Measurements from ENCODE around the gene SLC8A3.

Gene SLC8A3

DNA sequence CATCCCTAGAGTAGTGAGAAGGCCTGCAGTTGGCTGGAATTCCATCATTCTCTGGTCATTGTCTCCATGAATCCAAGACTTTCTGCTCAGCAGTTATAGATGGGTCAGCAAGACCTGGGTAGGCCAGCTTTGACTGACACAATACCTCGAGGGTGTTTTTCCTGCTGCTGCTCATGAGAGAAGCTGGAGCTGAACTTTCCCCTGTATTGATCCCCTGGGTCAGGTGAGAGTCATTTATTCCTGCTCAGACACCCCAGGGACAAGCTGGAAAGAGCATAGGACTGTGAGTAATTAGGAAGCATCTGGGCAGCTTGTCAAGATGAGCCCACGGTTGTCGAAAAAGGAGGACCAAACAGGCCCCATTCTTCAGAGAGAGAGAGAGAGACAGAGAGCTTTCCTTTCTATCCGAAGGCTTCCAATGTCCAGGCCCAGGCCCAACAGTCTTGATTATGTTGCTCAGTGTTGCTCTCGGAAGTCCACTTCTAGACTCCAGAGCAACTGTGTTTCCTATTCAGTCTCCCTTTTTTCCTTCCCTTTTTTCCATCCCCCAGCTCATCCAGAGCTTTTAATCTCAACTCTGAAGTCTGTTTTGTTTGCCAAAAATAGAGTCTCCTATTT lies 131.1 kb downstream of the SLC8A3 start:
- no peak for DNase-seq

DNA sequence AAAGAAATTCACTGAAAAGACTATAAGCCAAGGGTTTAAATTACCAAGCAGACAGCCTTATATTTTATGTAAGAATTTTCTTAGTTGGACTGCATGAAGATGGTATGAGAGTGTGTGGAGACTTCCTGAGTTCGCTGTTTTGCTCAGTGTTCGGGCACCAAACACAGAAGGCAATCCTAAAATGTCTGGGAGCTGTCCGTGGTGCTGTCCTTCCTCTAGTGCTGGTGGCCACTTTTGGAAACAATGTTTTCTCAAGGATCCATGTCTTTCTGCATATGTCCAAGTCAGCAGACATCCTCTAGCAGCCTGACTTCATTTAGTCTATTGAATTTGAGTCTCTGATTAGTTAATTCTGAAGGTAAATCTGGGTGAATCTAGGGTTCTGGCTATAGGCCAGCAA lies 135.8 kb downstream of the SLC8A3 start:
- no peak for DNase-seq

DNA sequence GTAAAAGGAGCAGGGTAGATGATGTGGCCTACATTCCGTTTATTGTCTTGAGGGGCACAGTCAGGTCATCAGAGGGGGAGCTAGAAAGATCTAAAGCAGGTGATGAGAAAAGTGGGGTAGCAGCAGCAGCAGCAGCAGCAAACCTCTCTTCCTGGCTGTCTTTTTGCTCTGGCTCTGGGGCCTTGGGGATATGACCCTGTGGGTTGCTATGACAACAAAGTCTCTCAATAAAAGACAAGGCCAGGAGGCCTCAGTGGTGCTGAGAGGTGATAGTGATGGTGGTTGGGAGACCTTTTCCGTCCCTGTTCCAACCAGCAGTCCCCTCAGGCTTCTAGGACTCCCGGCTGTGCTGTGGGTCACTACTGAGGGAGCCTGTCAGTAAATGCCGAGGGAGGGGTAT lies 138.6 kb downstream of the SLC8A3 start:
- DNase-seq, result no peak

DNA sequence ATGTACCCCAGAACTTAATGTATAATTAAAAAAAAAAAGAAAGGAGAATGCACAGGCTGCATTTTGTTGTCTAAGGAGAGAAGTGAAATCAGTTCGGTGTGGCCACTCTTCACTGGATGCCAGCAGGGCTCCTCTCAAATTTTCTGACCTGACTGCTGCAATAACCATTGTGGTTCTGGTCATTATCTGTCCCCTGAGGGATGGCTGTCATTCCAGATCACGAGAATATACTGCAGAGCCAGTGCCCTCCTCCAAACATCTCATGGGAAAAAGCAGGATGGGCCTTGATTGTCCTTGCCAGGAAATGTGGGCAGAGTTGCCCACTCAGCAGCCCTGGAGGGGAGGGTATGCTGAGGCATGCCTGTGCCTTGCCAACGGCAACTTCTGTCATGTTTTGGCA lies 139.1 kb downstream of the SLC8A3 start:
- no peak for DNase-seq

DNA sequence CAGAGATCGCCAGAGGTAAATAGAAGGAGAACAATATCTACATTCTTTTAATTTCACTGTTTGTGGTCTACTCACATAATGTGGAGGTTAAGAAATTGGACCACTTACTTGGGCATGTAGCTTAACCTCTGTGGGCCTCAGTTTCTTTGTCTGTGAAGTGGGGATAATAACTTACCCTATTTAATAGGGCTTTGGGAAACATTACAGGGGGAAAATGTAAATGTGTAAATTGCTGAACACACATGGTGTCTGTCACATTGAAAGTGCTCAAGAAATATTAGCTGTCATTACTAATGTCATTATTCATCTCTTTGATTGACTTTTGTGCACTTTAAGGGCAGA lies 140.5 kb downstream of the SLC8A3 start:
- no peak for DNase-seq

DNA sequence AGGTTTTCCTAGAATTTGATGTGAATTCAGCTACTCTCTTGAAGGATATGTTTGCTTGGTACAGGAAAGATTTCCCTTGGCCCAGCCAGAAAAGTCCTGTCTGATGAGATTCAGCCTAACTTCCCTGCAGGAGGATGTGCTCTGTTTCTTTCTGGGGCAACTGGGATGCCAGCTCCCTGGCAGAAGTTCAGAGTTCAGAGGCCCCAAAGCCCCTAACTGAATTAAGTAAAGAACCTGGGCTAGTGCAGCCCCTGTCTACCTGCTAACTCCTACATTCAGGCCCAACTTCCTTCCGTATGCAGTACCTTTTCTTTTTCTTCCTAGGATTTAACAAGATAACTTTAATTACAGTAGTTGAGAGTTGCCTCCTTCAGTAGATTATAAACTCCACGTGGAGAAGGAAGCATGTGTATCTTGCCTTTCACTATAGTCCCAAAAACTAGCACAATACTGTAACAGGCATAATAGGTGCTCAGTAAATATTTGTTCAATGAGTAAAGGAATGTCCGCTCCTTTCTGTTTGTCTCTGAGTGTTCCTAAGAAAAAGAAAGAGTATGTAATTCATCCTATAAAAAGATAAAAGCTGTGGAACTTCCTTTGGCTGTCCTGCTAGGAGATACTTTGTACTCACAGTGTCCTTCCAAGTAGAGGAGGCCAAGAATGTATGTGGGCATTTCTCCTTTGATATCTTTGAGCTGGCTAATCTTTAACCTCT lies 141.0 kb downstream of the SLC8A3 start:
- DNase-seq, result no peak

DNA sequence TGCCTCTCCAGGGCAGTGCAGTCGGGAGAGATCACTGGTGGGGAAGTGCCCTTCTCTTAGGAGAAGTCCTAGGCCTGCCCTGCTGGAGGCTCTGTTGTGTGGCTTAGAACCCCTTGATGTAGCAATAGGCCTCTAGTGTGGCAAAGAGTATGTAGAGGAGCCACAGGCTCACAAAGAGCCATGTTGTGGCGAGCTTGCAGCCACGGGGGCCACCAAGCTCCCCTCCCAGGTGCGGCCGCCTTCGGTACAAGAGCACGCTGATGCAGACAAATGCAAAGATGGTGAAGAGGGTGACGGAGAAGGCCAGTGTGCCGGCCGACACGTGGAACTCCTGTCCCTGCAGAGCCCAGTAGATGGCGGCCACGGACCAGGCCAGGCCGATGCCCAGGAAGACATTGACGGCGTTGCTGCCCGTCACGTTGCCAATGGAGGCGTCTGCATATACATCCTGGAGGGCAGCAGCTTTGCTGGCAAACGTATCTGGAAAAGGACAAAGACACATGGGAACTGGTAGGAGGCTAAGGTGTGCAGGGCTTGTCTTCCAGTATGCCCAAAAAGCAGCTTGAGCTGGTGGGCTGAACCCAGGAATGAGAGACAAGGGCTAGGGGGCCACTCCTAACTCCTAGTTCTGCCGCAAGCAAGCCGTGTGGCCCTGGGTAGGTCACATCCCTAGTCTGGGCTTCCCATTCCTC lies 142.8 kb downstream of the SLC8A3 start:
- no peak for DNase-seq

DNA sequence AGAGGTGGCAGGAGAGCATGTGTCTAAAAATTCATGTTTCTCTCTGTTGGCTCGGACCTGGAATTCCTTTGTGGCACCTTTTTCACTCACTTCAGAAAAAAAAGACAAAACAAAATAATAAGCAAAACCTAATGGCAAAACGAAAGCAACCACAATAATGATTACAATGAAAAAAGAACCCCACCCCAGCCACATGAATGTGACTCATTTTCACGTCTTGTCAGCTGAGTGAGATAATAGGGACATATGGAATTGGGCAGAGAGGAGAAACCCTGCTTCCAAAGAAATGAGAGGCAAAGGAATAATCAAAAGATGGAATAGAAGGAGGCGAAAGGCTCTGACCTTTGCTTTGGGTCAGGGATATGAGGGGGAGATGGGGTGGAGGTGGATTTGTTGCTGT lies 143.4 kb downstream of the SLC8A3 start:
- DNase-seq, result no peak

DNA sequence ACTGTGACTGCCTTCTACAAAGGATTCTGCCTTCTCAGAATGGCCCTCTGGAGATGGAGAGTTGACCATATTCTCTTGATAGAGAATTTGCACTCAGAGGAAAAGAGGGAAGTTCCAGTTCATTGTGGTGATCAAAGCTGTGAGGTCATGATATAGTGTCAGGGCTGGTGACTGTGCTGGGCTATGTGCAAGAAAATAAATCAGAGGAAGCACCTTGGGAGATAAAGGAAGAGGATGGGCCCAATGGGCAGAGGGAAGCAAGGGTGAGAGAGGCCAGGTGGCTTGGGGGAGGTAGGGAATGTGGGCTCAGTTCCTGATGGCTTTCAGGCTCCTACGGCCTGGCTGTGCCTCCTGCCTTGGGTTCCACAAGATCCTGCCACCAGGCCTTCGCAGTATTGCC lies 145.8 kb downstream of the SLC8A3 start:
- no peak for DNase-seq

DNA sequence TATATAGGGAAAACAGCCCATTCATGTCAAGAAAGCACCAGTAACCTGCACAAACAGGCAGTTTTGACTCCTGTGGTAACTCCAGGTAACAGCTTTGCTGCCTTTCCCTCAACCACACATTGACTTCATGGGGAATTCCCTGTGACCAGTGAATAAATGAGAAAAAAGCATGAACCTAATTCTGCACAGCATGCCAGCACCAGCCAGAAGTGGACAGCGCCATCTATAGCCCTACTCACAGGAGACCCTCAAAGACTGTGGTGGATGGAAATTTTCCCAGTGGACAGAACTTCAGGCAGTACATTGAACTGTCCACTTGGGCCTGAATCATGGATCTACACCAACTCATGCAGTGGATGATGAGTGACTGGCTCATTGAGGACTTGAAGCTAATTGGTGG lies 152.1 kb downstream of the SLC8A3 start:
- no peak for DNase-seq

DNA sequence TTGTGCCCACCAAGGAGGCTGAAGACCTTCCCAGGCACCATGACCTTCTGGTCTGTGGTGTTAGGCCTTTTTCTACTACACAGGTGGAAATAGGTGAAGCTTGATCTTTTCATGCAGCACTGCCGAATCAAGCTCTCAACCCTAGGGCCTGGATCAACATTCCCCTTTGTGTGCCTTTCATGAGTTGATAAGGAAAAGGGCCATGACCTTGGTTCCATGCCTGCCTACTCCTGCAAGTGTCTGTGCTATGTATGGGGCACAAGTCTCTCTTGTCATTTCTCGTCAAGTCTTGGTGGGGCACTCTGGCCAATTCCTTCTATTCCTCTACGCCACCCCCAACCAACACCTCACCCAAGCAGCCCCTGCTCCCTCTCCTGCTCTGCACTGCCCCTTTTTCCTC lies 154.5 kb downstream of the SLC8A3 start:
- DNase-seq, result no peak

DNA sequence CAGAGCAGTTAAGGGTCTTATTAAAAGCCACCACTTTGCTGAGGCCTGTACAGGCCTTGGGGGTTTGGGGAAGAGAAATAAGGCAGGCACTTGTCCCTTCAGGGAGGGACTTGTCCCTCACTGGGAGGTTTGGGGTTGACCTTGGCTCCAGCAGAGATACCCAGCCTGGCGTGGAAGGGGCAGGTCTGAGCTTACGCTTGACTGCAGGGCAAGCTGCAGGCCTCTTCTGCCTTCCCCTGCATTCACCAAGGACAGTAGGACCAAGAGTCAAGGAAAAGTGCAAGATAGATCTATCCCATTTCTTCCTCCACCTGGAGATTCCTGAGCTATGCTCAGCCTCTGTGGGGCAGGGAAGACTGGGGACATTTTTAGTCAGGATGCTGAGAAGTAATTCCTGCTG lies 155.2 kb downstream of the SLC8A3 start:
- DNase-seq, result no peak

DNA sequence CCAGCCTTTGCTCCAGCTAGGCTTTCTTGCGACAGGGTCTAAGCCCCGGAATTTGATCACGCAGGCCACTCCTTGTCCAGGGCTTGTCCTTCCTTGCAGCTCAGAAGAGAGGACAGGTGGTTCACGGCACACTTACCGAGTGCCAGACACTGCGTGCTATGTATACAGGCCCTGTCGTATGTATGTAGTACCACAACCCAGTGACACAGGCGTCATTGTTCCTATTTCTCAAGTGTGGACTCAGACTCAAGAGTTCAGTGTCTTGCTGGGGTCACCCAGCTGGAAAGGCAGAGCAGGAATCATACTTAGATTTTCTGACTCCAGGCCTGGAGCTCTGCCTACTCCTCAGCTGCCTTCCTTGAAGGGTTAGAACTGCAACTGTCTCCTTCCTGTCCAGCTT lies 155.6 kb downstream of the SLC8A3 start:
- DNase-seq, result no peak

DNA sequence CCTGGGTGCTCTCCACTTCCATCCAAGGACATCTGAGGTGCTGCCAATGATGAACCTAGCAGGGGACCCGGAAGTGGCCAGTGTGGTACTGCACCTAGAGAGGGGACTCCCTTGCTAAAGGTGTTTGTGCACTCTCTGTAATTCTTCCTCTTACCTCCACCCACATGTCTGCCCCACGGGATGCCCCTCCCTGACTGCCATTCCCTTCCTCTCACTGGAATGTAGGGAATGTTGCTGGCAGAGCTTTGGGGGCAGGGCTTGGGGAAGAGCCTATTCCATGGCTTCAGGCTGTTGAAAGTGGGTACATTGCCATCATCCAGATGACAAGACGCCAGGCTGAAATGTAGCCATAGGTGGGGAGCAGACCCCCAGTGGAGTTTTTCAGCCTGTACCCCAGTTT lies 156.3 kb downstream of the SLC8A3 start:
- DNase-seq, result no peak

DNA sequence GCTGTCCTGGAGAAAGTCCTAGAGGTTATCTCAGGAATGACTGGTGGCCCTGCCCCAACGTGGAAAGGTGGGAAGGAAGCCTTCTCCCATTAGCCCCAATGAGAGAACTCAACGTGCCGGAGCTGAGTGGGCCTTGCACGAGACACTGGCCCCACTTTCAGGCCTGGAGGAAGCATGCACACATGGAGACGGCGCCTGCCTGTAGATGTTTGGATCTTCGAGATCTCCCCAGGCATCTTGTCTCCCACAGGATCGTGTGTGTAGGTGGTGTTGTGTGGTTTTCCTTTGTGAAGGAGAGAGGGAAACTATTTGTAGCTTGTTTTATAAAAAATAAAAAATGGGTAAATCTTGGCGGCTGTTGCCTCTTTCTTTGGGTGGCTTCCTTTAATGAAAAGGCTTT lies 156.7 kb downstream of the SLC8A3 start:
- DNase-seq, result no peak

DNA sequence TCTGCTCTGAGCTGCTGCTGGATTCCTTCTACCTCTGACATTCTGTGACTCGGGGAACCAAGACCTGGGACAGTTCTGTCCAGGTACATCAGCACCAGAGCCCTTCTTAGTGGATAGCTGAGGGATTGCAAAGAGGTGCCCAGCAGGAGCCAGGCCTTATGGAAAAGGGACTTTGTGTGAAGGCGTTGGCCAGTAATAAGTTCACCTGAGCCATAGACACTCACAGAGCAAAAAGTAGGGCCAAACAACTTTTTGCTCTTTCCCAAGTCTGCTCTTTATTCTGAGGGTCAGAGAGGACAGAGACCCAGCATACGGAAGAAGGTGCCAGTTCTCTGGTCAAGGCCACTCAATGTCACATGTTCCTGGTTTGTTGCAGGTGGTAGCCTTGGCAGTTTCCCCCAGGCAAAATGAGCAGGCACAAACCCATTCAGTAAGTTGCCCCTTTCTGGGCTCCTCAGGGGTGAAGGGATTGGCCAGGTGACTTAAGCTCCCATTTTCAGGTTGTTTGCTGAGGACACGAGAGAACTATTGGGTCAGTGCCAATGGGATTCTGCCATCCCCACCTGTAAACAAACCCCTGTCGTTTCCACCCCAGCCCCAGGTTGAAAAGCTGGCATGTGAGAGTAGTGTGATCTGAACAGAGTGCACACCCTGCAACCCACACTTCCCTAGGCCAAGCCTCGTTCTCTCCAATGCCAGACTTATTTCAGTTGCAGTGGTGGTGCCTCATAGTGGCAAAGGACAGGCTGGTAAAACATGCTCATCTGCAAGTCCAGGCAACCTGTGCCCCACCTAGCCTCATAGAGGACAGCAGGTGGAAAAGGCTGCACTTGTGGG lies 159.2 kb downstream of the SLC8A3 start:
- DNase-seq, result no peak

DNA sequence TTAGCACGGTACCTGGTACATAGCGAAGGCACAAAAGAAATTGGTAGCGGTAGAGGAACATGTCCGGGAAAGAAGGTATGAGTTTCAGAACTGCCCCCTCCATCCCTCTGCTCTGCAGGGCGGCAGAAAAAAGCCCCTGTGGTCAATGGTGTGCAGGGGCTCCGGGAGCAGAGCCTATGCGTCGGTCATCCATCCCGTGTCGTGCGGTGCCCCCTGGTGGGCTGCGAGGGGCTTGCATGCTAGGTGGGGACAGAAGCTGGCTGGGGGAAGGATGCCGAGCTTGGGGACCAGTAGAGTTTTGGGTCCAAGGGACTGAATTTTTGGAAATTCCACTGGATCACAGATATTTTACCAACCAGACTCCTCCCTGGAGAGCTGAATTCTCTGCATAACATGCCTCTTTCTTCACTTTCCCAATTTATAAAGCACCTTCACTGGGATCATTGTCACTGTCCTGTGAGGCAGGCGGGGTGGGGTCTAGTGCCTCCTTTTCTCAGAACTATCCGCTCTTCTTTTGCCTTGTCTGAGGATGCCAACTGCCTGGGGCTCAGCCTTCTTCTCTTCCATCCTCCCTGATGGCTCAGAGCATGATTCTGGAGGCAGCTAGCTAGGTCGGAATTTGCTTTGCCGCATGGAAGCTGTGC lies 160.8 kb downstream of the SLC8A3 start:
- DNase-seq, result no peak

DNA sequence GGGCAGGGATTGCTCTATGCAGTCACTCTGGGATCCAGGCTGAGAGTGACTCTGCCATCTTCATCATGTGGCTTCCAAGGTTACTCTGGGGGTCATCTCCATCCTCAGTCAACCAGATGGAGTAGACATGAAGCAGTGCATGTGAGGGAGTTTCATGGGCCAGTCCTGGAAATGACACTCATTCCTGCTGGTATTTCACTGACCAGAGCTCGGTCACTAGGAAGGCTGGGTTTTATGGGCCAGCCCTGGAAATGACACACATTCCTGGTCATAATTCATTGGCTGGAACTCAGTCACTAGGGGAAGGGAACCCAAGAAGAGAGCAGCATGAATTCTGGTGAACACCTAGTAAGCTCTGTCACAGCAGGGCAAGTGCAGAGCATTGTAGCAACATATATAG lies 164.9 kb downstream of the SLC8A3 start:
- no peak for DNase-seq

DNA sequence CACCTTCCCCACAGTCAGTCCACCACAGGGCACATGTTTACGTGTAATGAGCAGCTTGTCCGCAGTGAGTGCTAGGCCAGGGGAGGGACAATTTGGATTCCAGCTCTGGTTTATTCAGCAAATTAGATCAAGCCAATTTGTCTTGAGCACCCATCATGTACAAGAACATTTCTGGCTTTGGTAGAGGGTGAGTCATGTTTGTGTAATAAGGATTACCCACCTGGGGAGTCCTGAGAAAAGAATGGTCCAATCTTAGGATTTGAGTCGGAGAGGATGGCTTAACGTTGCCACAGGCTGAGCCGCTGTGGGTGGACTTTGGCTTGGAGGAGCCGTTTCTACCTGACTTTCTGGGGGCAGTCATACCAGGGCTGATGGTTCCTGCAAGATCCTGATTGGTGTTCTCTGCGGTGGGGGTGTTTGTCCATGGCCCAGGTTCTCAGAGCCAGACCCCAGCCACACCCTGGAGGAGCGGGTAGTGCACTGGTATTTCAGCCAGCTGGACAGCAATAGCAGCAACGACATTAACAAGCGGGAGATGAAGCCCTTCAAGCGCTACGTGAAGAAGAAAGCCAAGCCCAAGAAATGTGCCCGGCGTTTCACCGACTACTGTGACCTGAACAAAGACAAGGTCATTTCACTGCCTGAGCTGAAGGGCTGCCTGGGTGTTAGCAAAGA lies 165.8 kb downstream of the SLC8A3 start:
- no peak for DNase-seq

DNA sequence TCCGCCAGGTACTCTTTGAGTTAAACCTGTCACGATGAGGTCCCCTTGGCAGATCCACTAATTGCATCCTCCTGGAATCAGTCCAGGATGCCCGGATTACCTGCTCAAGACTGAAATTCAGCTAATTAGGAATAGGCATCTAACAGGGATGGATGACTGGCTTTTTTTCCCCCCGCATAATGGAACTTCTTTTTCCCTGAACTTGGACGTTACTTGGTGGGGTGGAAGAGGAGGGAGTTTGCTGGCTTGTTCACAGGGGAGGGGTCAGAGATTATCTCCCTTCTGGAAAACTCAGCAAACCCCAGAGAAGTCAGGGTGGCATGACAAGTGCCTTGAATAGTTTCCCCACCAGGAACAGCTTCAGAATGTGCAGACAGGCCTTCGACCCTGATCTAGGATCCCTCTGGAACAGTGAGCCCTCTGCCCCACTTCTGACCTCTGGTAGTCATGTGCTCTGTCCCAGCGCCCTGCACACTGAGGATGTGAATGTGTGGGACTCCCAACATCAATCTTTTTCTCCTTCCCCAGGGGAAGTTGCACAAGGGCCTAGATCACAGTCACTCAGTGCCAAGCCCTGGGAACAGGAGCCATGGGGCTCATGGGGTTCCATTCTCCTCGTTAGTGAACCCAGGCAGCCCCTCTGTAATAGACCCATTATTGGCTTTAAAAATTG lies 167.1 kb downstream of the SLC8A3 start:
- DNase-seq, result no peak

DNA sequence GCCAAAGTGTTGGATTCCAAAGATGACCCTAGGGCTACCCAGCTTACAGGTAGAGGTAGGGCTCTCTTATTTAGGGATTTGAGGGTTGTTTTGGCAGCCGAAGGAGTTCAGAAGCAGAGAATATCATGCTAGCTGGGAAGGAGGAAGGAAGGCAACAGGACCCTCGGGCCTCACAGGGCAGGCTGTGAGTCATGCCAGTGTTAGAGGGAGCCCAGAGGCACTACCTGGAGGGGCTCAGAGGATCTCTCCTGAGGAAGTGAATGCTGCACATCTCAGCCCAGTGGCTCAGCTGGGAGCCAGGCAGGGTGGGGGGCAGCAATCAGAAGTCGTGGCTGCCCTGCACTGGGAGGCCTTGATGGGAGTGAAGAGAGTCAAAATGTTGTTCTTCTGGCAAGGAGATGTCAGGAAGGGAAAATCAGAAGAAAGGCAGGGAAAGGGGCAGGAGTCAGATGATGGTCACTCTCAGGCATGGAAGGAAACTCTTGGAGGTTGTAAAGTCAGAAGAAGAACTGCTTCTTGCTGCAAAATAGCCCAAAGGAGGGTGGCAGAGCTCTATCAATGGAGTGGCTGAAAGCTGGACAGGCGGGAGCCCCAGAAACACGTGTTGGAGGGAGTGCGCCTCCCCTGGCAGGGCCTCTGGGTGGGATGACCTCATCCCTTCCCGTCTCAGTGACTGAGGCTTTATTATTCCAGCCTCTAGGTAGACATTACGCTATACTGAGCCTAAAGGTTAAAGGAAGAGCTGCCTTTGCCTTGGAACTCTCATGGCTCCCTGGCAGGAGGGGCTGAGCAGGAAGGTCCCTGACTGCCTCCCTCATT lies 168.2 kb downstream of the SLC8A3 start:
- DNase-seq, result no peak
